Medulla oblongata (tissue), 1 donor: Measurements from ENCODE around the gene CDIPT.
A peak's percentile ranks its signal among the peaks of the same experiment; 100 is the strongest.

Experiments
- DNase-seq: peaks from one replicate; pipeline ENCODE4 v3.0.0-alpha.2; 2015; ENCODE audit errors: extremely low spot score

CDIPT gene

GRCh38 chr16:29811170-29811895 is 51.7 kb downstream of the CDIPT start:
- peak; percentile 98 for DNase-seq

- DNase-seq, result no peak
Observed at GRCh38 chr16:29810699-29811169, 52.3 kb downstream of the CDIPT start.

DNA sequence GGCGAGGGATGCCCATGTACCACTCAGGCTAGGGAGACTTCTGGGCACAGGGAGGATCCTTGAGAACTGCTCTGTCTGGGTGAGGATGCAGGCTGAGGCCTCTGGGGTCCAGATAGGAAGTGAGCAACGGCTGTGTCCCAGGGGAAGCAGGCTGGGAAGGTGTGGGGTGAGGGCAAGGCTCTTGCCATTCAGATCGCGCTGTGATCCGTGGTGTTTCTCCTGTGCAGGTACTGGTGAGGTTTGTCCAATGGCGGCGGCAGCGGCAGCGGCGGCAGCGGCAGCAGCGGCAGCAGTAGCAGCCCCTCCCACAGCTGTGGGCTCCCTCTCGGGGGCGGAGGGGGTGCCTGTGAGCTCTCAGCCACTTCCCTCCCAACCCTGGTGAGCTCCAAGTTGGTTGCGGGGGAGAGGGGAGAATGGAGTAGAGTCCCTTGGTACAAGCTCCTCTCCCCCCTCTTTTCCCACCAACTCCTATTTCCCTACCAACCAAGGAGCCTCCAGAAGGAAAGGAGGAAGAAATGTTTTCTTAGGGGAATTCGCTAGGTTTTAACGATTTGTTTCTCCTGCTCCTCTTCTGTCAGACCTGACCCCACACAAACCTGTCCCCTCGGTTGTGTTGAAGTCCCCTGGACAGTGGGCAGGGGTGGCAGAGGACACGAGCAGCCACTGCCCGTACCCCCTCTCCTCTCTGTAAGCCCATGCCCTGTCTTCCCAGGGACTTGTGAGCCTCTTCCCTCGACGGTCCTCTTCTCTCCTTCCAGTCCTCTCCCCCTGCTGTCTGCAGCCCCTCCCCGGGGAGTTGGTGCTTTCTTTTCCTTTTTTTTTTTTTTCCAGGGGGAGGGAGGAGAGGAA is 53.0 kb downstream of the CDIPT start:
- DNase-seq, result no peak

- DNase-seq, result no peak
Observed at GRCh38 chr16:29809031-29809747, 53.8 kb downstream of the CDIPT start.
